Smooth muscle cell (in vitro differentiated cells): ENCODE data around the gene EMILIN1. TPM values are rescaled to one million over a fixed set of nuclear protein-coding genes. Genes with fewer than 3 reads are reported as not detected.

Experiments used
- DNase-seq: peaks from one replicate; lab custom pipeline; 2025; ENCODE audit not compliant: unreplicated experiment; lab: John Stamatoyannopoulos, UW
- H2AFZ ChIP-seq: fragments of 200-600 bp; sonication (generic); 2 replicates; pipeline ENCODE4 v1.6.0; 2016; ENCODE audit warnings: antibody characterized with exemption, low read depth, mild to moderate bottlenecking
- H3F3A ChIP-seq: fragments of 200-600 bp; sonication (generic); 2 replicates; pipeline ENCODE4 v1.6.0; 2017; ENCODE audit warnings: antibody characterized with exemption, low read depth
- H3K27ac ChIP-seq: fragments of 200-600 bp; sonication (generic); 2 replicates; pipeline ENCODE4 v1.5.1; 2016; ENCODE audit warnings: low read depth, mild to moderate bottlenecking
- H3K27me3 ChIP-seq: fragments of 200-600 bp; sonication (generic); 2 replicates; pipeline ENCODE4 v1.6.1; 2016; ENCODE audit warnings: low read depth, mild to moderate bottlenecking
- H3K36me3 ChIP-seq: fragments of 200-600 bp; sonication (generic); 2 replicates; pipeline ENCODE4 v1.5.1; 2016; ENCODE audit warnings: low read depth
- H3K4me1 ChIP-seq: fragments of 200-600 bp; sonication (generic); 2 replicates; pipeline ENCODE4 v1.5.1; 2016; ENCODE audit warnings: low read depth
- H3K4me2 ChIP-seq: fragments of 200-600 bp; sonication (generic); 2 replicates; pipeline ENCODE4 v1.6.0; 2016; ENCODE audit warnings: mild to moderate bottlenecking
- H3K4me3 ChIP-seq: fragments of 200-600 bp; sonication (generic); 2 replicates; pipeline ENCODE4 v1.5.1; 2016; ENCODE audit warnings: mild to moderate bottlenecking
- H3K79me2 ChIP-seq: fragments of 200-600 bp; sonication (generic); 2 replicates; pipeline ENCODE4 v1.6.0; 2016; ENCODE audit warnings: low read depth, mild to moderate bottlenecking
- H3K9ac ChIP-seq: fragments of 200-600 bp; sonication (generic); 2 replicates; pipeline ENCODE4 v1.6.0; 2016; ENCODE audit warnings: low read depth
- H3K9me3 ChIP-seq: fragments of 200-600 bp; sonication (generic); replicated peaks from 2 replicates; pipeline ENCODE4 v1.5.1; 2016; ENCODE audit warnings: low read depth
- H4K20me1 ChIP-seq: fragments of 200-600 bp; sonication (generic); 2 replicates; pipeline ENCODE4 v1.6.0; 2016; ENCODE audit warnings: low read depth
- WGBS: methylation state at CpG from one replicate; pipeline ENCODE4 v1.1.7; 2016; ENCODE audit warnings: low lambda C conversion rate; 5-methylcytosine and 5-hydroxymethylcytosine counted together
- polyA plus RNA-seq: library from polyadenylated mRNA; unstranded; fragments of >200 nt; fragmentation: Nextera tagmentation; extraction: Ambion mirVana; gene quantifications from 2 replicates; pipeline ENCODE4 v1.2.1, GENCODE V29; 2016
- total RNA-seq: library from RNA; depleted of rRNA; stranded (reverse); fragments of >200 nt; gene quantifications from 2 replicates; pipeline ENCODE4 v1.2.3, GENCODE V29; 2014
- TF ChIP-seq, protein P1 (sequence below): fragments of 200-600 bp; sonication (generic); IDR thresholded peaks from 2 replicates; pipeline ENCODE4 v1.5.1; 2017; ENCODE audit warnings: borderline replicate concordance, mild to moderate bottlenecking, antibody characterized with exemption; ENCODE audit not compliant: insufficient read depth, poor library complexity, severe bottlenecking

Gene EMILIN1
- total and polyA plus RNA-seq, 2 experiments from 2014 or later: 111 to 518 TPM

DNA sequence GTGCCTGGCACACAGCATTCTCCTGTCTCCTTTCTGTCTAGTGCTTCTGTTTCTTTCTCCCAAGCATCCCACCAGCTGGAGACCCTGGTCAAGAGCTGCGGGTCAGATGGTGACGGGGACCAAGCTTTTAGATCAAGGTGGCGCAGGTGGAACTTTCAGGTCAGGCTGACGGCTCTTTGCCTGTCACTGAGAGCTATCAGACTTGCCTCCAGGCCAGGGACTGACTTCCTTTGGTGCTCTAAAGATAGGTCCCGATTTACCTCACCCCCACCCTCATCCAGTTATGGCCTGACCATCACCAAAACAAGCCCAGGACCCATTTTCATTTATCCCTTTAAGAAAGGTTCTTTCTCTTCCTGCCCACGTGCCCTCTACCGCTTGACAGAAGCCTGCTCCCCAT, 1.2 kb upstream of the EMILIN1 start:
- H3K27me3 ChIP-seq: no peaks in the 10 kb centered on the region
- H3K4me3 ChIP-seq: no peak overlapping the region
- H3F3A ChIP-seq: peaks cover 34% of the 10 kb centered on the region
- peak overlapping the region; percentile 89 for H3K27ac ChIP-seq
- H3K4me2 ChIP-seq: no peak overlapping the region
- TF ChIP-seq, protein P1, sequence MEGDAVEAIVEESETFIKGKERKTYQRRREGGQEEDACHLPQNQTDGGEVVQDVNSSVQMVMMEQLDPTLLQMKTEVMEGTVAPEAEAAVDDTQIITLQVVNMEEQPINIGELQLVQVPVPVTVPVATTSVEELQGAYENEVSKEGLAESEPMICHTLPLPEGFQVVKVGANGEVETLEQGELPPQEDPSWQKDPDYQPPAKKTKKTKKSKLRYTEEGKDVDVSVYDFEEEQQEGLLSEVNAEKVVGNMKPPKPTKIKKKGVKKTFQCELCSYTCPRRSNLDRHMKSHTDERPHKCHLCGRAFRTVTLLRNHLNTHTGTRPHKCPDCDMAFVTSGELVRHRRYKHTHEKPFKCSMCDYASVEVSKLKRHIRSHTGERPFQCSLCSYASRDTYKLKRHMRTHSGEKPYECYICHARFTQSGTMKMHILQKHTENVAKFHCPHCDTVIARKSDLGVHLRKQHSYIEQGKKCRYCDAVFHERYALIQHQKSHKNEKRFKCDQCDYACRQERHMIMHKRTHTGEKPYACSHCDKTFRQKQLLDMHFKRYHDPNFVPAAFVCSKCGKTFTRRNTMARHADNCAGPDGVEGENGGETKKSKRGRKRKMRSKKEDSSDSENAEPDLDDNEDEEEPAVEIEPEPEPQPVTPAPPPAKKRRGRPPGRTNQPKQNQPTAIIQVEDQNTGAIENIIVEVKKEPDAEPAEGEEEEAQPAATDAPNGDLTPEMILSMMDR: no peak
- 96% methylated on average over 7 of the region's 7 CpGs for WGBS
- H3K4me1 ChIP-seq: peaks cover 21% of the 10 kb centered on the region
- no peaks in the 10 kb centered on the region for H3K9me3 ChIP-seq
- no peaks in the 10 kb centered on the region for H3K36me3 ChIP-seq
- H2AFZ ChIP-seq: no peak overlapping the region
- no peak for DNase-seq
- H4K20me1 ChIP-seq: peaks cover 10% of the 10 kb centered on the region
- H3K79me2 ChIP-seq: peaks cover 23% of the 10 kb centered on the region
- H3K9ac ChIP-seq: no peak overlapping the region

- DNase-seq: no peak
- Histone ChIP-seq H3K27me3 (no peaks in the 10 kb centered on the region), H3F3A (peaks cover 29% of the 10 kb centered on the region), H3K9me3 (no peaks in the 10 kb centered on the region), H3K4me1 (peaks cover 12% of the 10 kb centered on the region), H3K4me2 (peak overlapping the region; percentile 93), H3K36me3 (no peaks in the 10 kb centered on the region), H3K27ac (peak overlapping the region; percentile 89), H3K4me3 (peak overlapping the region; percentile 59), H3K79me2 (peaks cover 23% of the 10 kb centered on the region), H3K9ac (peak overlapping the region; percentile 66), H4K20me1 (peaks cover 32% of the 10 kb centered on the region), H2AFZ (no peak overlapping the region)
- WGBS: 69% methylated on average over 14 of the region's 14 CpGs
- TF ChIP-seq, protein P1: no peak
Observed at GRCh38 chr2:27079233-27080139, 1.1 kb downstream of the EMILIN1 start.

DNA sequence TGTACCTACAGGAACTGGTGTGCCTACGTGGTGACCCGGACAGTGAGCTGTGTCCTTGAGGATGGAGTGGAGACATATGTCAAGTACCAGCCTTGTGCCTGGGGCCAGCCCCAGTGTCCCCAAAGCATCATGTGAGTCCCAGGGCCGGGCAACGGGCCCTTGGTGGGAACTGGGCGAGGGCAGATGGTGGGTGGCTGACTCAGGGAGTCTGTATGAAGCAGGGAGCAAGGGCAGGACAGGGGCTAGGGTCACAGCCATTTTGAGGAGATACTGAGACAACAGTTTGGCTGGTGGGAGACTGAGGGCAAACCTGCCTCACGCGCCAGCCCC, 1.7 kb downstream of the EMILIN1 start:
- TF ChIP-seq, protein P1: no peak
- Histone ChIP-seq H3K9me3 (no peaks in the 10 kb centered on the region), H3K36me3 (no peaks in the 10 kb centered on the region), H3K27me3 (no peaks in the 10 kb centered on the region), H3K4me3 (peak overlapping the region; percentile 59), H4K20me1 (peaks cover 33% of the 10 kb centered on the region), H3F3A (peaks cover 34% of the 10 kb centered on the region), H3K27ac (peak overlapping the region; percentile 89), H3K4me2 (peak overlapping the region; percentile 93), H3K4me1 (peaks cover 15% of the 10 kb centered on the region), H3K79me2 (peaks cover 23% of the 10 kb centered on the region), H2AFZ (no peak overlapping the region), H3K9ac (peak overlapping the region; percentile 66)
- 73% methylated on average over 7 of the region's 7 CpGs for WGBS
- no peak for DNase-seq
